WERI-Rb-1 (cell line): Measurements from ENCODE around the gene VAT1L.

Source experiments
- DNase-seq: peaks from one replicate; pipeline ENCODE4 v3.0.0-alpha.2; 2020
- H3K27ac ChIP-seq: fragments of 250-450 bp; sonication (Bioruptor Pico); 2 replicates; pipeline ENCODE4 v1.5.1; 2020; ENCODE audit warnings: mild to moderate bottlenecking, moderate library complexity
- H3K27me3 ChIP-seq: fragments of 250-450 bp; sonication (Bioruptor Pico); 2 replicates; pipeline ENCODE4 v1.5.1; 2021; ENCODE audit warnings: mild to moderate bottlenecking, low read depth, moderate library complexity; ENCODE audit not compliant: insufficient read depth, severe bottlenecking
- H3K36me3 ChIP-seq: fragments of 250-450 bp; sonication (Bioruptor Pico); 2 replicates; pipeline ENCODE4 v1.5.1; 2020; ENCODE audit warnings: mild to moderate bottlenecking, moderate library complexity
- H3K4me3 ChIP-seq: 2 replicates; pipeline ENCODE4 v1.5.1; 2011; ENCODE audit warnings: low read depth, mild to moderate bottlenecking, control low read depth, low read length
- H3K9me3 ChIP-seq: fragments of 250-450 bp; sonication (Bioruptor Pico); 2 replicates; pipeline ENCODE4 v1.5.1; 2021; ENCODE audit warnings: mild to moderate bottlenecking, moderate library complexity; ENCODE audit not compliant: severe bottlenecking
- CTCF ChIP-seq: IDR thresholded peaks from 2 replicates; pipeline ENCODE4 v1.5.1; 2011; ENCODE audit warnings: low read depth, mild to moderate bottlenecking, control low read depth, inconsistent platforms, low read length

The VAT1L gene

GRCh38 chr16:77748421-77749005 lies 39.9 kb upstream of the VAT1L start:
- Histone ChIP-seq H3K9me3 (no peaks in the 10 kb centered on the region), H3K27ac (peak overlapping the region; percentile 74), H3K36me3 (no peaks in the 10 kb centered on the region), H3K4me3 (no peak overlapping the region; the same call in 1 of the 2 replicates), H3K27me3 (no peaks in the 10 kb centered on the region)
- no peak for TF ChIP-seq CTCF
- peak; percentile 67 for DNase-seq

GRCh38 chr16:77749415-77749814 lies 38.9 kb upstream of the VAT1L start:
- TF ChIP-seq CTCF = no peak
- Histone ChIP-seq H3K36me3 (no peaks in the 10 kb centered on the region), H3K27me3 (no peaks in the 10 kb centered on the region), H3K27ac (no peak overlapping the region), H3K4me3 (no peak overlapping the region), H3K9me3 (no peaks in the 10 kb centered on the region)
- DNase-seq = no peak

- no peaks in the 10 kb centered on the region for H3K27me3 ChIP-seq
- no peaks in the 10 kb centered on the region for H3K36me3 ChIP-seq
- H3K27ac ChIP-seq = no peak overlapping the region
- no peaks in the 10 kb centered on the region for H3K9me3 ChIP-seq
- no peak for TF ChIP-seq CTCF
- DNase-seq = no peak
- no peak overlapping the region for H3K4me3 ChIP-seq
Observed at GRCh38 chr16:77758046-77758445, 30.3 kb upstream of the VAT1L start.

GRCh38 chr16:77758508-77758907 lies 29.9 kb upstream of the VAT1L start:
- Histone ChIP-seq H3K9me3 (no peaks in the 10 kb centered on the region), H3K36me3 (no peaks in the 10 kb centered on the region), H3K27ac (no peak overlapping the region), H3K27me3 (no peaks in the 10 kb centered on the region), H3K4me3 (no peak overlapping the region)
- no peak for DNase-seq
- TF ChIP-seq CTCF = no peak

- no peak for TF ChIP-seq CTCF
- H3K4me3 ChIP-seq = no peak overlapping the region
- no peaks in the 10 kb centered on the region for H3K27me3 ChIP-seq
- H3K36me3 ChIP-seq = no peaks in the 10 kb centered on the region
- no peaks in the 10 kb centered on the region for H3K9me3 ChIP-seq
- no peak for DNase-seq
- H3K27ac ChIP-seq = no peak overlapping the region
Observed at GRCh38 chr16:77759201-77759600, 29.2 kb upstream of the VAT1L start.

GRCh38 chr16:77759821-77760220 lies 28.5 kb upstream of the VAT1L start:
- no peak for DNase-seq
- no peak overlapping the region for H3K27ac ChIP-seq
- H3K27me3 ChIP-seq = no peaks in the 10 kb centered on the region
- no peaks in the 10 kb centered on the region for H3K9me3 ChIP-seq
- no peak overlapping the region for H3K4me3 ChIP-seq
- no peaks in the 10 kb centered on the region for H3K36me3 ChIP-seq
- no peak for TF ChIP-seq CTCF
